GM23338 (cell line): Measurements from ENCODE around the gene KPNA6. TPM values are rescaled to one million over a fixed set of nuclear protein-coding genes. Genes with fewer than 3 reads are reported as not detected.
"Not testable (repeated sequence)": the region's sequence is repeated elsewhere in the genome, so short reads cannot be mapped to it uniquely, and the experiment has no call there.

Source experiments
- ATAC-seq: fragments of 200-7000 bp; cut with Tn5 transposase; 3 replicates; pipeline ENCODE4 v1.9.1; 2020
- DNase-seq: peaks from one replicate; pipeline ENCODE4 v3.0.0-alpha.2; 2015; ENCODE audit warnings: low spot score
- H2AFZ ChIP-seq: fragments of 200-600 bp; sonication (generic); 2 replicates; pipeline ENCODE4 v1.8.0; 2016; ENCODE audit warnings: antibody characterized with exemption, mild to moderate bottlenecking, moderate library complexity
- H3F3A ChIP-seq: fragments of 200-600 bp; sonication (generic); replicated peaks from 2 replicates; pipeline ENCODE4 v1.8.0; 2017; ENCODE audit warnings: antibody characterized with exemption, mixed run types, low read depth
- H3K27ac ChIP-seq: fragments of 200-600 bp; sonication (generic); 2 replicates; pipeline ENCODE4 v1.6.1; 2016; ENCODE audit warnings: low read depth
- H3K27me3 ChIP-seq: fragments of 200-600 bp; sonication (generic); 2 replicates; pipeline ENCODE4 v1.8.0; 2016; ENCODE audit warnings: mild to moderate bottlenecking, mixed run types, moderate library complexity; ENCODE audit not compliant: insufficient read depth
- H3K36me3 ChIP-seq: fragments of 200-600 bp; sonication (generic); 2 replicates; pipeline ENCODE4 v1.8.0; 2016; ENCODE audit warnings: mild to moderate bottlenecking; ENCODE audit not compliant: insufficient read depth
- H3K4me1 ChIP-seq: fragments of 200-600 bp; sonication (generic); 2 replicates; pipeline ENCODE4 v1.8.0; 2016; ENCODE audit warnings: mild to moderate bottlenecking, moderate library complexity; ENCODE audit not compliant: insufficient read depth
- H3K4me2 ChIP-seq: fragments of 200-600 bp; sonication (generic); 2 replicates; pipeline ENCODE4 v1.7.1; 2017; ENCODE audit warnings: mixed run types
- H3K4me3 ChIP-seq: fragments of 200-600 bp; sonication (generic); 2 replicates; pipeline ENCODE4 v1.6.1; 2016; ENCODE audit warnings: mixed run types
- H3K79me2 ChIP-seq: fragments of 200-600 bp; sonication (generic); replicated peaks from 2 replicates; pipeline ENCODE4 v1.8.0; 2017; ENCODE audit warnings: mild to moderate bottlenecking; ENCODE audit not compliant: insufficient read depth
- H3K9me2 ChIP-seq: fragments of 200-600 bp; sonication (generic); 2 replicates; pipeline ENCODE4 v1.8.0; 2017; ENCODE audit not compliant: insufficient read depth
- H4K20me1 ChIP-seq: fragments of 200-600 bp; sonication (generic); replicated peaks from 2 replicates; pipeline ENCODE4 v1.8.0; 2017; ENCODE audit warnings: mild to moderate bottlenecking; ENCODE audit not compliant: insufficient read depth
- H3K27ac Mint-ChIP-seq: 2 replicates; pipeline ENCODE4 v1.8.0; 2020; ENCODE audit warnings: inconsistent platforms, mild to moderate bottlenecking, moderate library complexity, mixed read lengths
- H3K27me3 Mint-ChIP-seq: 3 replicates; pipeline ENCODE4 v1.8.0; 2022; ENCODE audit warnings: low read depth, mild to moderate bottlenecking, moderate library complexity, mixed read lengths, inconsistent platforms; ENCODE audit not compliant: insufficient read depth, poor library complexity
- H3K36me3 Mint-ChIP-seq: 3 replicates; pipeline ENCODE4 v1.8.0; 2021; ENCODE audit warnings: low read depth, mild to moderate bottlenecking, inconsistent platforms, moderate library complexity, mixed read lengths
- H3K4me1 Mint-ChIP-seq: 3 replicates; pipeline ENCODE4 v1.8.0; 2020; ENCODE audit warnings: mild to moderate bottlenecking, inconsistent platforms, mixed read lengths
- H3K4me3 Mint-ChIP-seq: 3 replicates; pipeline ENCODE4 v1.8.0; 2021; ENCODE audit warnings: moderate library complexity, mild to moderate bottlenecking, inconsistent platforms, mixed read lengths
- H3K9me3 Mint-ChIP-seq: 3 replicates; pipeline ENCODE4 v1.8.0; 2020; ENCODE audit warnings: moderate library complexity, mild to moderate bottlenecking, inconsistent platforms, mixed read lengths
- CREB1 ChIP-seq: fragments of 250-450 bp; sonication (Bioruptor Pico); IDR thresholded peaks from 2 replicates; pipeline ENCODE4 v1.5.0; 2020; ENCODE audit warnings: low read depth, mild to moderate bottlenecking, moderate library complexity
- EZH2 ChIP-seq: fragments of 200-600 bp; sonication (generic); IDR thresholded peaks from one replicate; pipeline ENCODE4 v1.8.0; 2017; ENCODE audit warnings: antibody characterized with exemption, mild to moderate bottlenecking, low read depth; ENCODE audit not compliant: unreplicated experiment
- EZH2phosphoT487 ChIP-seq: fragments of 200-600 bp; sonication (generic); IDR thresholded peaks from one replicate; pipeline ENCODE4 v1.8.1; 2018; ENCODE audit warnings: antibody characterized with exemption; ENCODE audit not compliant: unreplicated experiment
- JUNB ChIP-seq: IDR thresholded peaks from one replicate; pipeline ENCODE4 v1.6.1; 2016; ENCODE audit warnings: antibody characterized with exemption; ENCODE audit not compliant: unreplicated experiment
- NANOG ChIP-seq: IDR thresholded peaks from 2 replicates; pipeline ENCODE4 v1.6.1; 2016; ENCODE audit warnings: antibody characterized with exemption, borderline replicate concordance
- POLR2AphosphoS5 ChIP-seq: IDR thresholded peaks from 2 replicates; pipeline ENCODE4 v1.6.1; 2016; ENCODE audit warnings: antibody characterized with exemption, low read depth
- STAT1 ChIP-seq: IDR thresholded peaks from one replicate; pipeline ENCODE4 v1.6.1; 2016; ENCODE audit warnings: antibody characterized with exemption; ENCODE audit not compliant: unreplicated experiment
- ZNF114 ChIP-seq: fragments of 250-450 bp; sonication (Bioruptor Pico); IDR thresholded peaks from 2 replicates; pipeline ENCODE4 v1.5.0; 2020; ENCODE audit warnings: mild to moderate bottlenecking, moderate library complexity
- ZNF331 ChIP-seq: fragments of 250-450 bp; sonication (Bioruptor Pico); IDR thresholded peaks from 2 replicates; pipeline ENCODE4 v1.5.0; 2020; ENCODE audit warnings: low read depth, mild to moderate bottlenecking, moderate library complexity
- polyA plus RNA-seq: library from polyadenylated mRNA; unstranded; fragments of >200 nt; fragmentation: Nextera tagmentation; extraction: Ambion mirVana; gene quantifications from 2 replicates; pipeline ENCODE4 v1.2.1, GENCODE V29; 2016
- total RNA-seq: library from RNA; depleted of rRNA; stranded (reverse); fragments of >200 nt; shearing (Covaris generic); gene quantifications from 2 replicates; pipeline ENCODE4 v1.2.3, GENCODE V29; 2014
- TF ChIP-seq, protein P1 (sequence below): fragments of 250-450 bp; sonication (Bioruptor Pico); IDR thresholded peaks from 2 replicates; pipeline ENCODE4 v1.5.0; 2020; ENCODE audit warnings: mild to moderate bottlenecking, moderate library complexity
- TF ChIP-seq, protein P2 (sequence below), 2 experiments: fragments of 200-600 bp in 1 of 2; sonication (generic) in 1 of 2; conservative IDR thresholded peaks; 2 replicates each; pipeline versions ENCODE4 v1.5.1 to v1.6.1; 2016 to 2017; ENCODE audit warnings: antibody characterized with exemption in 2 of 2, low read depth in 2 of 2, mild to moderate bottlenecking in 2 of 2, moderate library complexity in 1 of 2
- TF ChIP-seq, protein P3 (sequence below): IDR thresholded peaks from 2 replicates; pipeline ENCODE4 v1.6.1; 2016; ENCODE audit warnings: antibody characterized with exemption

The KPNA6 gene
- total and polyA plus RNA-seq, 2 experiments from 2014 or later = 28.6 to 72.2 TPM

DNA sequence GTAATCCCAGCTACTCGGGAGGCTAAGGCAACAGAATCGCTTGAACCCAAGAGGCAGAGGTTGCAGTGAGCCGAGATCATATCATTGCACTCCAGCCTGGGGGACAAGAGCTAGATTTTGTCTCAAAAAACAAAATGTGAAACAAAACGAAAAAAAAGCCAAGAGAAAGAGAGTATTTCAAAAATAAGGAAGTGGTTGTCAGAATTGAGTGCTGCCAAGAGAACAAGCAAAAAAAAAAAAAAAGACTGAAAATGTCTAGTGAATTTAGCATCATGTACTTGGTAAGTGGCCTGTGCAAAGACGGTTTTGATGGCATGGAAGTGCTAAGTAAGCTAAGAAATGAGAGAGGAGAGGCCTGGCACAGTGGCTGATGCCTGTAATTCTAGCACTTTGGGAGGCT is 14.3 kb downstream of the KPNA6 start:
- Mint-ChIP-seq H3K27ac (no peak overlapping the region), H3K36me3 (no peaks in the 10 kb centered on the region), H3K4me3 (no peak overlapping the region), H3K4me1 (peaks cover 7% of the 10 kb centered on the region), H3K27me3 (peaks cover 4% of the 10 kb centered on the region), H3K9me3 (no peaks in the 10 kb centered on the region)
- peaks cover 51% of the 10 kb centered on the region for H4K20me1 ChIP-seq
- peaks cover 7% of the 10 kb centered on the region for H3K4me1 ChIP-seq
- no peak overlapping the region for H3K4me2 ChIP-seq
- no peak for DNase-seq
- TF ChIP-seq JUNB (no peak), POLR2AphosphoS5 (no peak), ZNF331 (CRISPR knock-in tag) (no peak), EZH2 (no peak), CREB1 (no peak), NANOG (no peak), STAT1 (no peak), ZNF114 (CRISPR knock-in tag) (no peak), EZH2phosphoT487 (no peak)
- TF ChIP-seq, protein P1, sequence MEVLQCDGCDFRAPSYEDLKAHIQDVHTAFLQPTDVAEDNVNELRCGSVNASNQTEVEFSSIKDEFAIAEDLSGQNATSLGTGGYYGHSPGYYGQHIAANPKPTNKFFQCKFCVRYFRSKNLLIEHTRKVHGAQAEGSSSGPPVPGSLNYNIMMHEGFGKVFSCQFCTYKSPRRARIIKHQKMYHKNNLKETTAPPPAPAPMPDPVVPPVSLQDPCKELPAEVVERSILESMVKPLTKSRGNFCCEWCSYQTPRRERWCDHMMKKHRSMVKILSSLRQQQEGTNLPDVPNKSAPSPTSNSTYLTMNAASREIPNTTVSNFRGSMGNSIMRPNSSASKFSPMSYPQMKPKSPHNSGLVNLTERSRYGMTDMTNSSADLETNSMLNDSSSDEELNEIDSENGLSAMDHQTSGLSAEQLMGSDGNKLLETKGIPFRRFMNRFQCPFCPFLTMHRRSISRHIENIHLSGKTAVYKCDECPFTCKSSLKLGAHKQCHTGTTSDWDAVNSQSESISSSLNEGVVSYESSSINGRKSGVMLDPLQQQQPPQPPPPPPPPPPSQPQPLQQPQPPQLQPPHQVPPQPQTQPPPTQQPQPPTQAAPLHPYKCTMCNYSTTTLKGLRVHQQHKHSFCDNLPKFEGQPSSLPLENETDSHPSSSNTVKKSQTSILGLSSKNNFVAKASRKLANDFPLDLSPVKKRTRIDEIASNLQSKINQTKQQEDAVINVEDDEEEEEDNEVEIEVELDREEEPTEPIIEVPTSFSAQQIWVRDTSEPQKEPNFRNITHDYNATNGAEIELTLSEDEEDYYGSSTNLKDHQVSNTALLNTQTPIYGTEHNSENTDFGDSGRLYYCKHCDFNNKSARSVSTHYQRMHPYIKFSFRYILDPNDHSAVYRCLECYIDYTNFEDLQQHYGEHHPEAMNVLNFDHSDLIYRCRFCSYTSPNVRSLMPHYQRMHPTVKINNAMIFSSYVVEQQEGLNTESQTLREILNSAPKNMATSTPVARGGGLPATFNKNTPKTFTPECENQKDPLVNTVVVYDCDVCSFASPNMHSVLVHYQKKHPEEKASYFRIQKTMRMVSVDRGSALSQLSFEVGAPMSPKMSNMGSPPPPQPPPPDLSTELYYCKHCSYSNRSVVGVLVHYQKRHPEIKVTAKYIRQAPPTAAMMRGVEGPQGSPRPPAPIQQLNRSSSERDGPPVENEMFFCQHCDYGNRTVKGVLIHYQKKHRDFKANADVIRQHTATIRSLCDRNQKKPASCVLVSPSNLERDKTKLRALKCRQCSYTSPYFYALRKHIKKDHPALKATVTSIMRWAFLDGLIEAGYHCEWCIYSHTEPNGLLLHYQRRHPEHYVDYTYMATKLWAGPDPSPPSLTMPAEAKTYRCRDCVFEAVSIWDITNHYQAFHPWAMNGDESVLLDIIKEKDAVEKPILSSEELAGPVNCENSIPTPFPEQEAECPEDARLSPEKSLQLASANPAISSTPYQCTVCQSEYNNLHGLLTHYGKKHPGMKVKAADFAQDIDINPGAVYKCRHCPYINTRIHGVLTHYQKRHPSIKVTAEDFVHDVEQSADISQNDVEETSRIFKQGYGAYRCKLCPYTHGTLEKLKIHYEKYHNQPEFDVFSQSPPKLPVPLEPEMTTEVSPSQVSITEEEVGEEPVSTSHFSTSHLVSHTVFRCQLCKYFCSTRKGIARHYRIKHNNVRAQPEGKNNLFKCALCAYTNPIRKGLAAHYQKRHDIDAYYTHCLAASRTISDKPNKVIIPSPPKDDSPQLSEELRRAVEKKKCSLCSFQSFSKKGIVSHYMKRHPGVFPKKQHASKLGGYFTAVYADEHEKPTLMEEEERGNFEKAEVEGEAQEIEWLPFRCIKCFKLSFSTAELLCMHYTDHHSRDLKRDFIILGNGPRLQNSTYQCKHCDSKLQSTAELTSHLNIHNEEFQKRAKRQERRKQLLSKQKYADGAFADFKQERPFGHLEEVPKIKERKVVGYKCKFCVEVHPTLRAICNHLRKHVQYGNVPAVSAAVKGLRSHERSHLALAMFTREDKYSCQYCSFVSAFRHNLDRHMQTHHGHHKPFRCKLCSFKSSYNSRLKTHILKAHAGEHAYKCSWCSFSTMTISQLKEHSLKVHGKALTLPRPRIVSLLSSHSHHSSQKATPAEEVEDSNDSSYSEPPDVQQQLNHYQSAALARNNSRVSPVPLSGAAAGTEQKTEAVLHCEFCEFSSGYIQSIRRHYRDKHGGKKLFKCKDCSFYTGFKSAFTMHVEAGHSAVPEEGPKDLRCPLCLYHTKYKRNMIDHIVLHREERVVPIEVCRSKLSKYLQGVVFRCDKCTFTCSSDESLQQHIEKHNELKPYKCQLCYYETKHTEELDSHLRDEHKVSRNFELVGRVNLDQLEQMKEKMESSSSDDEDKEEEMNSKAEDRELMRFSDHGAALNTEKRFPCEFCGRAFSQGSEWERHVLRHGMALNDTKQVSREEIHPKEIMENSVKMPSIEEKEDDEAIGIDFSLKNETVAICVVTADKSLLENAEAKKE (CRISPR knock-in tag) = no peak
- TF ChIP-seq, protein P2, sequence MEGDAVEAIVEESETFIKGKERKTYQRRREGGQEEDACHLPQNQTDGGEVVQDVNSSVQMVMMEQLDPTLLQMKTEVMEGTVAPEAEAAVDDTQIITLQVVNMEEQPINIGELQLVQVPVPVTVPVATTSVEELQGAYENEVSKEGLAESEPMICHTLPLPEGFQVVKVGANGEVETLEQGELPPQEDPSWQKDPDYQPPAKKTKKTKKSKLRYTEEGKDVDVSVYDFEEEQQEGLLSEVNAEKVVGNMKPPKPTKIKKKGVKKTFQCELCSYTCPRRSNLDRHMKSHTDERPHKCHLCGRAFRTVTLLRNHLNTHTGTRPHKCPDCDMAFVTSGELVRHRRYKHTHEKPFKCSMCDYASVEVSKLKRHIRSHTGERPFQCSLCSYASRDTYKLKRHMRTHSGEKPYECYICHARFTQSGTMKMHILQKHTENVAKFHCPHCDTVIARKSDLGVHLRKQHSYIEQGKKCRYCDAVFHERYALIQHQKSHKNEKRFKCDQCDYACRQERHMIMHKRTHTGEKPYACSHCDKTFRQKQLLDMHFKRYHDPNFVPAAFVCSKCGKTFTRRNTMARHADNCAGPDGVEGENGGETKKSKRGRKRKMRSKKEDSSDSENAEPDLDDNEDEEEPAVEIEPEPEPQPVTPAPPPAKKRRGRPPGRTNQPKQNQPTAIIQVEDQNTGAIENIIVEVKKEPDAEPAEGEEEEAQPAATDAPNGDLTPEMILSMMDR (conservative IDR thresholded peaks at IDR 0.05; ENCODE audit: low read depth in 2 of 2) = no peak
- TF ChIP-seq, protein P3, sequence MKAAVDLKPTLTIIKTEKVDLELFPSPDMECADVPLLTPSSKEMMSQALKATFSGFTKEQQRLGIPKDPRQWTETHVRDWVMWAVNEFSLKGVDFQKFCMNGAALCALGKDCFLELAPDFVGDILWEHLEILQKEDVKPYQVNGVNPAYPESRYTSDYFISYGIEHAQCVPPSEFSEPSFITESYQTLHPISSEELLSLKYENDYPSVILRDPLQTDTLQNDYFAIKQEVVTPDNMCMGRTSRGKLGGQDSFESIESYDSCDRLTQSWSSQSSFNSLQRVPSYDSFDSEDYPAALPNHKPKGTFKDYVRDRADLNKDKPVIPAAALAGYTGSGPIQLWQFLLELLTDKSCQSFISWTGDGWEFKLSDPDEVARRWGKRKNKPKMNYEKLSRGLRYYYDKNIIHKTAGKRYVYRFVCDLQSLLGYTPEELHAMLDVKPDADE = no peak
- H3K36me3 ChIP-seq = no peaks in the 10 kb centered on the region
- no peak overlapping the region for H2AFZ ChIP-seq
- no peak for ATAC-seq
- H3K79me2 ChIP-seq = peaks cover 99% of the 10 kb centered on the region
- no peaks in the 10 kb centered on the region for H3K9me2 ChIP-seq
- H3F3A ChIP-seq = no peaks in the 10 kb centered on the region; the same call in none of the 2 replicates
- H3K4me3 ChIP-seq = no peak overlapping the region
- H3K27ac ChIP-seq = peak overlapping the region; percentile 32; the same call in 1 of the 2 replicates
- no peaks in the 10 kb centered on the region for H3K27me3 ChIP-seq

DNA sequence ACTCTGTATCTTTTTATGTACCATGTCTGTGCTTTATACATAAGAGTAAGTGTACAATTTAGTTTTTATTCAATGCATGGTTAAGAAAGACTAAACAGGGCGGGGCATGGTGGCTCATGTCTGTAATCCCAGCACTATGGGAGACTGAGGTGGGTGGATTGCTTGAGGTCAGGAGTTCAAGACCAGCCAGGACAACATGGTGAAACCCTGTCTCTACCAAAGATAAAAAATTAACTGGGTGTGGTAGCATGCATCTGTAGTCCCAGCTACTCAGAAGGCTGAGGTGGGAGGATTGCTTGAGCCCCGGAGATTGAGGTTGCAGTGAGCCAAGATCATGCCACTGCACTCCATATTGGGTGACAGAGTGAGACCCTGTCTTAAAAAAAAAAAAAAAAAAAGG is 15.5 kb downstream of the KPNA6 start:
- peaks cover 40% of the 10 kb centered on the region for H4K20me1 ChIP-seq
- H3K4me1 Mint-ChIP-seq = peaks cover 17% of the 10 kb centered on the region
- not testable (repeated sequence) for H3K4me3 Mint-ChIP-seq, H3K27me3 Mint-ChIP-seq, H2AFZ ChIP-seq, H3K9me2 ChIP-seq, H3K27ac Mint-ChIP-seq, H3K27ac ChIP-seq, H3K9me3 Mint-ChIP-seq, H3K36me3 ChIP-seq, ATAC-seq, H3F3A ChIP-seq, H3K4me3 ChIP-seq, H3K36me3 Mint-ChIP-seq, DNase-seq, H3K4me2 ChIP-seq, H3K27me3 ChIP-seq
- peaks cover 13% of the 10 kb centered on the region for H3K4me1 ChIP-seq
- H3K79me2 ChIP-seq = peaks cover 98% of the 10 kb centered on the region
